Liver (tissue), 9 donors: ENCODE results near the gene C21orf58. TPM values are rescaled to one million over a fixed set of nuclear protein-coding genes. Genes with fewer than 3 reads are reported as not detected.

Experiments
- DNase-seq: peaks from one replicate; pipeline ENCODE4 v3.0.0-alpha.2; 2017; ENCODE audit warnings: low spot score
- H3K27ac ChIP-seq, 2 donors: one replicate each; pipeline ENCODE4 v1.7.0; 2013; ENCODE audit warnings: inconsistent platforms in 2 of 2, low read length in 2 of 2, control low read depth in 1 of 2, low read depth in 1 of 2, mild to moderate bottlenecking in 1 of 2
- H3K27me3 ChIP-seq, 4 donors: one replicate each; pipeline versions ENCODE4 v1.6.1 to v1.7.0; 2013; ENCODE audit warnings: low read length in 3 of 4, inconsistent platforms in 1 of 4, mild to moderate bottlenecking in 1 of 4, moderate library complexity in 1 of 4; ENCODE audit not compliant: control insufficient read depth in 4 of 4, insufficient read depth in 4 of 4
- H3K36me3 ChIP-seq, 4 donors: one replicate each; pipeline versions ENCODE4 v1.6.1 to v1.7.0; 2013; ENCODE audit warnings: low read length in 3 of 4, mild to moderate bottlenecking in 3 of 4, low read depth in 1 of 4, moderate library complexity in 1 of 4; ENCODE audit not compliant: control insufficient read depth in 4 of 4, insufficient read depth in 3 of 4
- H3K4me1 ChIP-seq, 4 donors: one replicate each; pipeline versions ENCODE4 v1.6.1 to v1.7.0; 2013; ENCODE audit warnings: low read length in 3 of 4, mild to moderate bottlenecking in 3 of 4, moderate library complexity in 1 of 4; ENCODE audit not compliant: control insufficient read depth in 4 of 4, insufficient read depth in 4 of 4
- H3K4me3 ChIP-seq, 3 donors: one replicate each; pipeline versions ENCODE4 v1.6.1 to v1.7.0; 2013; ENCODE audit warnings: low read length in 3 of 3, control low read depth in 1 of 3, low read depth in 1 of 3, mild to moderate bottlenecking in 1 of 3
- H3K9ac ChIP-seq, 2 donors: one replicate each; pipeline ENCODE4 v1.7.0; 2013; ENCODE audit warnings: low read length in 2 of 2, mild to moderate bottlenecking in 2 of 2, moderate library complexity in 2 of 2, control low read depth in 1 of 2, low read depth in 1 of 2
- H3K9me3 ChIP-seq, 4 donors: one replicate each; pipeline versions ENCODE4 v1.6.1 to v1.7.0; 2013; ENCODE audit warnings: low read length in 3 of 4; ENCODE audit not compliant: control insufficient read depth in 4 of 4
- ATF3 ChIP-seq: IDR thresholded peaks from 2 replicates; pipeline ENCODE4 v1.6.1; 2016; ENCODE audit warnings: antibody characterized with exemption
- EGR1 ChIP-seq, 2 donors: IDR thresholded peaks; 2 replicates each; pipeline ENCODE4 v1.6.1; 2016 to 2018; ENCODE audit warnings: antibody characterized with exemption in 2 of 2, low read depth in 2 of 2
- FOXA1 ChIP-seq: IDR thresholded peaks from 2 replicates; pipeline ENCODE4 v1.6.1; 2016; ENCODE audit warnings: antibody characterized with exemption
- FOXA2 ChIP-seq: IDR thresholded peaks from 2 replicates; pipeline ENCODE4 v1.6.1; 2016; ENCODE audit warnings: antibody characterized with exemption
- GABPA ChIP-seq, 2 donors: IDR thresholded peaks in 1 of 2; conservative IDR thresholded peaks in 1 of 2; 2 replicates each; pipeline ENCODE4 v1.6.1; 2016; ENCODE audit warnings: antibody characterized with exemption in 2 of 2, mild to moderate bottlenecking in 1 of 2, moderate library complexity in 1 of 2
- HNF4A ChIP-seq, 2 donors: conservative IDR thresholded peaks; 2 replicates each; pipeline ENCODE4 v1.6.1; 2016; ENCODE audit warnings: antibody characterized with exemption in 2 of 2, mild to moderate bottlenecking in 2 of 2
- HNF4G ChIP-seq: IDR thresholded peaks from 2 replicates; pipeline ENCODE4 v1.6.1; 2016; ENCODE audit warnings: antibody characterized with exemption
- JUND ChIP-seq, 2 donors: IDR thresholded peaks; 2 replicates each; pipeline ENCODE4 v1.6.1; 2016; ENCODE audit warnings: antibody characterized with exemption in 2 of 2
- TAF1 ChIP-seq: conservative IDR thresholded peaks from 2 replicates; pipeline ENCODE4 v1.6.1; 2016; ENCODE audit warnings: antibody characterized with exemption, mild to moderate bottlenecking
- YY1 ChIP-seq: IDR thresholded peaks from 2 replicates; pipeline ENCODE4 v1.6.1; 2016; ENCODE audit warnings: antibody characterized with exemption, mild to moderate bottlenecking
- ZBTB33 ChIP-seq: IDR thresholded peaks from 2 replicates; pipeline ENCODE4 v1.6.1; 2016; ENCODE audit warnings: antibody characterized with exemption
- WGBS: extraction: QIAGEN DNeasy Blood & Tissue Kit; methylation state at CpG from one replicate; pipeline ENCODE4 v1.1.7; 2013; 5-methylcytosine and 5-hydroxymethylcytosine counted together
- polyA plus RNA-seq, 2 donors: library from polyadenylated mRNA; stranded (reverse) in 1 of 2; unstranded in 1 of 2; fragments of 200-250 nt in 1 of 2; fragments of >200 nt in 1 of 2; fragmentation: Nextera tagmentation in 1 of 2; extraction: Ambion mirVana in 1 of 2; gene quantifications; one replicate each; pipeline versions ENCODE4 v1.2.1 to v1.2.3, GENCODE V29; 2013 to 2015
- total RNA-seq, 2 donors: library from RNA; depleted of rRNA; stranded (reverse); fragments of >200 nt; gene quantifications; one replicate each; pipeline ENCODE4 v1.2.3, GENCODE V29; 2014
- TF ChIP-seq, protein P1 (sequence below): fragments of 150-350 bp; IDR thresholded peaks from 2 replicates; pipeline ENCODE4 v1.5.1; 2017; ENCODE audit warnings: improper control_type of control experiment, low read depth, low read length; ENCODE audit not compliant: missing input control
- donor health status: healthy.
- donor health status: healthy.
- donor health status: healthy.
- donor health status: healthy.
- donor health status: healthy.

Gene C21orf58
- total and polyA plus RNA-seq, 4 donors = 0.59 to 17.7 (median 0.68) TPM

DNA sequence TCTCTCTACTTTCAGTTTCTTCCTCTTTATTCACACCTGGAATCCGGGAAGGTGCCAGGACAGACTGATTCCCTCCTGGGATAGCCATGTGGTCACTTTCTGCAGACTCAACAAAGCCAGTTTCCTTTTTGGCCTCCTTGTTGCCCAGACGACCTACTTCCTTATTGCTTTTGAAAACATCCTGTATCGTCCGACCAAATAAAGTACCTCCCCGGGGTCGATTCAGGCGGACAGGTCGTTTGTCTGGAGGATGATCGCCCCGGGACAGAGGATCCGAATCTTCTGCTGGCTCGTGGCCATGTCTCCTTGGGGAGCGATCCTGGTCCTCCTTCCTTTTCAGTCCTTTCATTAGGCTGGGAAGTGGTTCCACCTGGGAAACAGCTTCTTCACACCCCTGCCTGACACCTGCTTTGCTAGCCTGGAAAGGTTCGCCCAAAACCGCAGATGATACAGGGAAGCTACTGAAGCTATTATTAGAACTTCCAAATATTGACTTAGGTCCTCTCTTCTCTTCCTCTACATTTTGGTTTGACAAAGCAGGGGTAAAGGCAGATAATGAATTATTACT is 39.5 kb downstream of the C21orf58 start:
- TF ChIP-seq HNF4G = no peak
- Histone ChIP-seq H3K9me3 (no peaks in the 10 kb centered on the region), H3K4me1 (peaks cover 10 to 34% (median 31%) of the 10 kb centered on the region in 4 donors), H3K27me3 (no peaks in the 10 kb centered on the region), H3K4me3 (no peak overlapping the region), H3K9ac (no peak overlapping the region), H3K36me3 (peaks cover 12 to 18% (median 17%) of the 10 kb centered on the region in 4 donors), H3K27ac (no peak overlapping the region)
- 70% methylated on average over 15 of the region's 15 CpGs for WGBS
- DNase-seq = no peak

DNA sequence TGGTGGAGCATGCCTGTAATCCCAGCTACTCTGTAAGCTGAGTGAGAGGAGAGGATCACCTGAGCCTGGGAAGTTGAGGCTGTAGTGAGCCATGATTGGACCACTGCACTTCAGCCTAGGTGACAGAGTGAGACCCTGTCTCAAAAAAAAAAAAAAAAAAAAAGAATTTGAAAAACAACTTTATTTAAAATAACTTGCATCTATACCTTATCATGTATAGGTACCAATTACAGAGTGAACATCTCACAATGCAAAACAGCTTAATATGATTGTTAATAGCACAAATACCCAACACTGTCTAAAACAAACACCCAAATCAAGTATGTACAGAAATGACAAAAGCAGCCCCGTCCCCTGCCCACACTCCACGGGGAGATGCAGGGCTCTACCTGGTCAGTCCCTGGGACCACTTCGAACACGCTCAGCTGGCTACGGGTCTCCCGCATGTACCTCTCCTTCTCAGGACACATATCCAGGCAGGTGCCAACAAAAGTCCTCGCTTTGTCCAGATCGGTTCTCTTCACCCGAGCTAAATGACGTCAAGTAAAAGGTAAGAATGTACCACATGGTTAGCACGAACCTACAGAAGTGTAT is 48.8 kb downstream of the C21orf58 start:
- H3K4me3 ChIP-seq = no peak overlapping the region

DNA sequence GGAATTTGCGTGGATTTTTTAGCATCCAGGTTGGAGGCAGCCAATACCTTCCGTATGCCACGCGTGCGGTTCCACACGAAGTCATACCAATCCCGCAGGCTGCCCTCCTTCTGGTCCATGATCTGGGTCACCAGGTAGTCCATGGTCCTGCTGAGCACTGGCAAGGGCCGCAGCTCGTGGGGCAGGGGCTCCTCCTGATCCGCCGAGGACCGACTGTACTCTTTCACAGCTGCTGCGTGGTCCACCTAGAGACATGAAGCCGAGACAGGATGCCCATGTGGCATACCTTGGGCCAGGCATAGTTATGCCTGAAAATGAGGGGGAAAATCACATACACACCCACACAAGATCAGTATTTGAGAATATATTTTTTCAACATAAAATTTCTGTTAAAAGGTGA is 50.3 kb downstream of the C21orf58 start:
- Histone ChIP-seq H3K9ac (no peak overlapping the region), H3K4me3 (no peak overlapping the region), H3K27ac (no peak overlapping the region), H3K36me3 (peaks cover 30 to 91% (median 64%) of the 10 kb centered on the region in 4 donors), H3K27me3 (no peaks in the 10 kb centered on the region), H3K9me3 (no peaks in the 10 kb centered on the region), H3K4me1 (no peaks in the 10 kb centered on the region)
- TF ChIP-seq TAF1 (no peak), YY1 (no peak)
- DNase-seq = no peak
- WGBS = 97% methylated on average over 14 of the region's 14 CpGs

More for the DNA sequence above, 48.8 kb downstream of the C21orf58 start:
- Histone ChIP-seq H3K27ac (no peak overlapping the region), H3K27me3 (no peaks in the 10 kb centered on the region), H3K9me3 (no peaks in the 10 kb centered on the region), H3K4me1 (no peaks in the 10 kb centered on the region), H3K36me3 (peaks cover 30 to 86% (median 67%) of the 10 kb centered on the region in 4 donors), H3K9ac (no peak overlapping the region)
- no peak for DNase-seq
- 97% methylated on average over 11 of the region's 11 CpGs for WGBS
- TF ChIP-seq ZBTB33 = no peak
- TF ChIP-seq EGR1 (IDR thresholded peaks at IDR 0.05; ENCODE audit: low read depth in 2 of 2) = no peak
- no peak for TF ChIP-seq TAF1
- TF ChIP-seq FOXA1 = no peak
- TF ChIP-seq, protein P1, sequence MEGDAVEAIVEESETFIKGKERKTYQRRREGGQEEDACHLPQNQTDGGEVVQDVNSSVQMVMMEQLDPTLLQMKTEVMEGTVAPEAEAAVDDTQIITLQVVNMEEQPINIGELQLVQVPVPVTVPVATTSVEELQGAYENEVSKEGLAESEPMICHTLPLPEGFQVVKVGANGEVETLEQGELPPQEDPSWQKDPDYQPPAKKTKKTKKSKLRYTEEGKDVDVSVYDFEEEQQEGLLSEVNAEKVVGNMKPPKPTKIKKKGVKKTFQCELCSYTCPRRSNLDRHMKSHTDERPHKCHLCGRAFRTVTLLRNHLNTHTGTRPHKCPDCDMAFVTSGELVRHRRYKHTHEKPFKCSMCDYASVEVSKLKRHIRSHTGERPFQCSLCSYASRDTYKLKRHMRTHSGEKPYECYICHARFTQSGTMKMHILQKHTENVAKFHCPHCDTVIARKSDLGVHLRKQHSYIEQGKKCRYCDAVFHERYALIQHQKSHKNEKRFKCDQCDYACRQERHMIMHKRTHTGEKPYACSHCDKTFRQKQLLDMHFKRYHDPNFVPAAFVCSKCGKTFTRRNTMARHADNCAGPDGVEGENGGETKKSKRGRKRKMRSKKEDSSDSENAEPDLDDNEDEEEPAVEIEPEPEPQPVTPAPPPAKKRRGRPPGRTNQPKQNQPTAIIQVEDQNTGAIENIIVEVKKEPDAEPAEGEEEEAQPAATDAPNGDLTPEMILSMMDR = no peak
- no peak for TF ChIP-seq JUND (IDR thresholded peaks at IDR 0.05)
- TF ChIP-seq FOXA2 = no peak
- no peak for TF ChIP-seq GABPA (IDR thresholded peaks at IDR 0.05 in 1 of 2, conservative IDR thresholded peaks at IDR 0.05 in 1 of 2)
- TF ChIP-seq ATF3 = no peak
- TF ChIP-seq HNF4A (conservative IDR thresholded peaks at IDR 0.05) = no peak
